ENCODE measurements around the gene CPXM2.

The CPXM2 gene

GRCh38 chr10:123833170-123833850, 58.3 kb downstream of the CPXM2 start:
- DNase-seq (ENCODE audit: low read depth, low spot score) = no peak
- no peak overlapping the region for H3K4me3 ChIP-seq (ENCODE audit: low read length)

- no peak for DNase-seq (ENCODE audit: low read depth, low spot score)
- H3K4me3 ChIP-seq (ENCODE audit: low read length) = no peak overlapping the region
These were observed 60.3 kb downstream of the CPXM2 start for GRCh38 chr10:123831259-123831658.

GRCh38 chr10:123821136-123821535, 70.5 kb downstream of the CPXM2 start:
- DNase-seq (ENCODE audit: low read depth, low spot score) = no peak
- H3K4me3 ChIP-seq (ENCODE audit: low read length) = no peak overlapping the region

- no peak for DNase-seq (ENCODE audit: low read depth, low spot score)
- no peak overlapping the region for H3K4me3 ChIP-seq (ENCODE audit: low read length)
These were observed 82.0 kb downstream of the CPXM2 start for GRCh38 chr10:123809632-123810031.

- H3K4me3 ChIP-seq (ENCODE audit: low read length) = no peak overlapping the region
- DNase-seq (ENCODE audit: low read depth, low spot score) = no peak
These were observed 82.7 kb downstream of the CPXM2 start for GRCh38 chr10:123808906-123809305.

- no peak for DNase-seq (ENCODE audit: low read depth, low spot score)
- H3K4me3 ChIP-seq (ENCODE audit: low read length) = no peak overlapping the region
These were observed 83.3 kb downstream of the CPXM2 start for GRCh38 chr10:123808286-123808685.

- no peak for DNase-seq (ENCODE audit: low read depth, low spot score)
- no peak overlapping the region for H3K4me3 ChIP-seq (ENCODE audit: low read length)
These were observed 84.1 kb downstream of the CPXM2 start for GRCh38 chr10:123807444-123808035.

GRCh38 chr10:123804716-123805115, 86.9 kb downstream of the CPXM2 start:
- DNase-seq (ENCODE audit: low read depth, low spot score) = no peak
- no peak overlapping the region for H3K4me3 ChIP-seq (ENCODE audit: low read length)

- H3K4me3 ChIP-seq (ENCODE audit: low read length) = no peak overlapping the region
- DNase-seq (ENCODE audit: low read depth, low spot score) = no peak
These were observed 90.8 kb downstream of the CPXM2 start for GRCh38 chr10:123800821-123801220.

- no peak for DNase-seq (ENCODE audit: low read depth, low spot score)
These were observed 91.3 kb downstream of the CPXM2 start for GRCh38 chr10:123800289-123800688.

GRCh38 chr10:123798856-123799255, 92.8 kb downstream of the CPXM2 start:
- no peak for DNase-seq (ENCODE audit: low read depth, low spot score)
- no peak overlapping the region for H3K4me3 ChIP-seq (ENCODE audit: low read length)

More at GRCh38 chr10:123800289-123800688, 91.3 kb downstream of the CPXM2 start:
- no peak overlapping the region for H3K4me3 ChIP-seq (ENCODE audit: low read length)

GRCh38 chr10:123797813-123798212, 93.8 kb downstream of the CPXM2 start:
- no peak for DNase-seq (ENCODE audit: low read depth, low spot score)
- H3K4me3 ChIP-seq (ENCODE audit: low read length) = no peak overlapping the region

- no peak overlapping the region for H3K4me3 ChIP-seq (ENCODE audit: low read length)
- no peak for DNase-seq (ENCODE audit: low read depth, low spot score)
These were observed 94.9 kb downstream of the CPXM2 start for GRCh38 chr10:123796736-123797135.

GRCh38 chr10:123795846-123796590, 95.6 kb downstream of the CPXM2 start:
- no peak for DNase-seq (ENCODE audit: low read depth, low spot score)
- H3K4me3 ChIP-seq (ENCODE audit: low read length) = no peak overlapping the region

- H3K4me3 ChIP-seq (ENCODE audit: low read length) = no peak overlapping the region
- no peak for DNase-seq (ENCODE audit: low read depth, low spot score)
These were observed 96.3 kb downstream of the CPXM2 start for GRCh38 chr10:123795196-123795780.

- DNase-seq (ENCODE audit: low read depth, low spot score) = no peak
- no peak overlapping the region for H3K4me3 ChIP-seq (ENCODE audit: low read length)
These were observed 99.2 kb downstream of the CPXM2 start for GRCh38 chr10:123792248-123792978.

GRCh38 chr10:123790132-123790885, 101.3 kb downstream of the CPXM2 start:
- H3K4me3 ChIP-seq (ENCODE audit: low read length) = no peak overlapping the region
- no peak for DNase-seq (ENCODE audit: low read depth, low spot score)

- H3K4me3 ChIP-seq (ENCODE audit: low read length) = no peak overlapping the region
These were observed 102.6 kb downstream of the CPXM2 start for GRCh38 chr10:123788981-123789380.

GRCh38 chr10:123787566-123787965, 104.0 kb downstream of the CPXM2 start:
- no peak overlapping the region for H3K4me3 ChIP-seq (ENCODE audit: low read length)
- DNase-seq (ENCODE audit: low read depth, low spot score) = no peak

More at GRCh38 chr10:123788981-123789380, 102.6 kb downstream of the CPXM2 start:
- no peak for DNase-seq (ENCODE audit: low read depth, low spot score)
